MG63 (cell line): ENCODE measurements around the gene C11orf68. TPM values are rescaled to one million over a fixed set of nuclear protein-coding genes. Genes with fewer than 3 reads are reported as not detected.

Experiments used
- DNase-seq: peaks from one replicate; pipeline ENCODE4 v3.0.0-alpha.2; 2020
- H3K27me3 ChIP-seq: fragments of 250-450 bp; sonication (Bioruptor Pico); 2 replicates; pipeline ENCODE4 v1.5.1; 2020; ENCODE audit warnings: mild to moderate bottlenecking, moderate library complexity
- H3K36me3 ChIP-seq: fragments of 250-450 bp; sonication (Bioruptor Pico); 2 replicates; pipeline ENCODE4 v1.5.1; 2020; ENCODE audit warnings: mild to moderate bottlenecking, moderate library complexity
- H3K4me3 ChIP-seq: fragments of 250-450 bp; sonication (Bioruptor Pico); 2 replicates; pipeline ENCODE4 v1.5.1; 2020; ENCODE audit warnings: mild to moderate bottlenecking, moderate library complexity
- H3K9me3 ChIP-seq: fragments of 250-450 bp; sonication (Bioruptor Pico); 2 replicates; pipeline ENCODE4 v1.5.1; 2020; ENCODE audit warnings: mild to moderate bottlenecking, moderate library complexity
- total RNA-seq: library from RNA; depleted of rRNA; stranded (reverse); fragments of >200 nt; shearing (Covaris generic); gene quantifications from 2 replicates; pipeline ENCODE4 v1.2.3, GENCODE V29; 2014; ENCODE audit warnings: low replicate concordance; rRNA removed

The C11orf68 gene
- total RNA-seq, 1 experiment from 2014 or later = 46.6 TPM

DNA sequence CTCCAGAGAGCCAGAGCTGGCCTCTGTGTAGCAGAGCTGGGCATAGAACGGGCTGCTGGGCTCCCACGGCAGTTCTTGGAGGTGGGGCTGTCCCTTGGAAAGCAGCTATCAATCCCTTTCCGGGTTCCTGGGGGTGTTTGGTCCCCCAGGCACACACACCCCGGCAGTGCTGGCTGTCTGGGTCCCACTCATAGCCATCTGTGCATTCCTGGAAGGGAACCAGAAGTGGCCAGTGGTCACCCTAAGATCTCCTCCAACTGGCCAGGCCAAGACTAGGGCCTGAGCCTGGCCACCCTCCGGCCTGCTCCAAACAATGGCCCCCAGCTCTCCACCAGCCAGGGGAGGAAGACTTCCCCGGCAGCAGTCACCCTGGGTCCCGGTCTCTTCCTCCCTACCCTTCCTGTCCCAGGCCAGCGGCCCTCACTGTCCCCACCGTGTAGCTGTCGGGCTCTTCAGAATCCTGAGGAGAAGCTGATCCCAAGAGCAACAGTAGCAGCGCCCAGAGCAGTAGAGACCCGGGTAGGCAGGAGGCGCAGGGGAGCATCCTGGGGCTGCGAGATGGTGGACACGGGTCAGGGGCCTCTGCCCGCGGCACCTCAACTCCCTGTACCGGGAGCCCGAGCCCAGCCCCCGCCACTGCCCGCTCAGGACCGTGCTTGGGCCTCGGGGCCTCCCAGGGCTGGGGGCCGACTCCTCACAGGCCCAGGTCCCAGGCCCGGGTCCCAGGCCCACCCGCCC, 46.9 kb downstream of the C11orf68 start:
- H3K36me3 ChIP-seq = peaks cover 44% of the 10 kb centered on the region
- no peaks in the 10 kb centered on the region for H3K27me3 ChIP-seq
- H3K4me3 ChIP-seq = peak overlapping the region; percentile 74
- H3K9me3 ChIP-seq = no peaks in the 10 kb centered on the region
- DNase-seq = peak; percentile 45

DNA sequence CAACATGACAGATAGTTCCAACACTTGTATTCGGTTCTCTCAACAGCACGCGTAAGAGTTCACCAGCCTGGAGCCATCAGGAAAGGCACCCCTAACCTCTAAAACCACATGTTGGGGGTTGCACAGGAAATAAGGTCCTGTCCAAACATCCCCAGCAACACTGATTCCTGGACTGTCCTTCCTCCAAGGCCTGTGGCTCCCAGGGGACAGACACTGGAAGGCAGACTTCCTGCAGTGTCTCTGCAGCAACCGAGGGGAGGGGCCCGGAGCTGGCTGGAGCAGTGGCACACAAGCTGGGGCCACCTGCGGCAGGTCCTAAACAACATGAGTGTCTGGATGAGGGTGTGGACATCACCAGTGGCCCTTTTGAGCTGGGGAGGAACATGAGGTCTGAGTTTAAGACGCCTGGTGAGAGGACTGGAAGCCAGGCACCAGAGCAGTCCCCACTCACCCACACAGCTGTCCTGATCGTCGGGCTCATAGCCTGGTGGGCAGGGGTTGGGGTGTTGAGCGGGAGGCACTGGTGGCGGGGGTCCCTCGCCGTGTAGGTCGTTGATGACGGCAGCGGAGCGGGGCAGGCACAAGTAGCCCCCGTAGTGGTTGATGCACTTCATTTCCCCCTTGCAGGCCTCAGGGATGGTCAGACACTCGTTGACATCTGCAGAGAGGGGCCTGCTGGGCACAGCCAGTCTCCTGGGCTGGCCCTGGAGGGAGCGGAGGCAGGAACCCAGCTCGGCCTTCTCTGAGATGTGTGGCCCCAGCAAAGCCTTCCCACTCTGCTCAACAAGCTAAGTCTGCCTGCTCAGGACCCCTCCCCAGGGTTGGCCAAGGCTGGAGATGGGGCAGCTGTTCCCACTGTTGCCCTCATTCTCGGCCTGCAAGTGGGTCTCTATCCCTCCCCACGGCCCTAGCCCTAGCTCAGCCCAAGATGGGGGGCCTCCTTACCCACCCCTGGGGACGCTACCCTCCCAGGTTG, 47.9 kb downstream of the C11orf68 start:
- no peaks in the 10 kb centered on the region for H3K9me3 ChIP-seq
- no peaks in the 10 kb centered on the region for H3K27me3 ChIP-seq
- peak overlapping the region; percentile 74 for H3K4me3 ChIP-seq
- no peak for DNase-seq
- H3K36me3 ChIP-seq = peaks cover 54% of the 10 kb centered on the region

DNA sequence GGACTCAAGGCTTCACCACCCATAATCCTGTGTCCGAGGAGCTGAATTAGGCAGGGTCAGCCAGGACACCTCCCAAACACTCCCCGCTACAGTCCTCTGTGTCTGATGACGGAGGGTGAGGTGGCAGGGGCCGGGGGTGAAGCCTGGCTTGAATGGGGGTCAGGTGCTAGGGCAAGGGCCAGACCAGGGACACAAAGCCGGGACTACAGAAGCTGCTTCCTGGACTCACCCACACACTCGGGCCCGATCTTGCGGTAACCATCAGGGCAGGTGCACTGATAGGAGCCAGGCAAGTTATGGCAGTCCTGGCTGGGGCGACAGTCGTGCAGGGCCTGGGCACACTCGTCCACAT, 48.6 kb downstream of the C11orf68 start:
- DNase-seq = no peak
- Histone ChIP-seq H3K36me3 (peaks cover 61% of the 10 kb centered on the region), H3K4me3 (no peak overlapping the region), H3K27me3 (no peaks in the 10 kb centered on the region), H3K9me3 (no peaks in the 10 kb centered on the region)

DNA sequence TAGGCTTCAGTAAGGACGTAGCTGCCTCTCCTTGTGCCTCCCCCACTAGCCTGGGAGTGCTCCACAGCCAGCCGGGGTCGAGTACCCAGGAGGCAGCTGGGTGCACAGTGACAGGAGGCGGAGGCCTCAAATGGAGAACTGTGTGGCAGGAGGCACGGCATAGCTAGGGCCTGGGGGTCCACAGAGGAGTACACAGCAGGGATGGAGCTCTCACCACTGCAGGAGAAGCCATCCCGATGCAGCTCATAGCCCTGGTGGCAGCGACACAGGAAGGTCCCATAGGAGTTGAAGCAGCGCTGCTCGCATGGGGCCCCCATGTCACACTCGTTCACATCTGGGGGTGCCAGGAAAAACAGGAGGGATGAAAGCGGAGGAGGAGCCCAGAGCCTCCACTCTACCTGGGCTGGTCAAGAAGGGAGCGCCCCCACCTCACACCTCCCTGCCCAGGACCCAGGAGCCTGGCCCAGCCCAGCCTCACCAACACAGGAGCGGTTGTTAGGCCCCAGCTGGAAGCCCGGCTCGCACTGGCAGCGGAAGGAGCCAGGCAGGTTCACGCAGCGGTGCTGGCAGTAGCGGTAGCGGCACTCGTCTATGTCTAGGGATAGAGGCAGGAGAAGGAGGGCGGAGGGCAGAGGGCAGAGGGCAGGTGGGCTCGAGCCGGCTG, 49.1 kb downstream of the C11orf68 start:
- Histone ChIP-seq H3K27me3 (no peaks in the 10 kb centered on the region), H3K36me3 (peaks cover 66% of the 10 kb centered on the region), H3K4me3 (no peak overlapping the region), H3K9me3 (no peaks in the 10 kb centered on the region)
- no peak for DNase-seq

DNA sequence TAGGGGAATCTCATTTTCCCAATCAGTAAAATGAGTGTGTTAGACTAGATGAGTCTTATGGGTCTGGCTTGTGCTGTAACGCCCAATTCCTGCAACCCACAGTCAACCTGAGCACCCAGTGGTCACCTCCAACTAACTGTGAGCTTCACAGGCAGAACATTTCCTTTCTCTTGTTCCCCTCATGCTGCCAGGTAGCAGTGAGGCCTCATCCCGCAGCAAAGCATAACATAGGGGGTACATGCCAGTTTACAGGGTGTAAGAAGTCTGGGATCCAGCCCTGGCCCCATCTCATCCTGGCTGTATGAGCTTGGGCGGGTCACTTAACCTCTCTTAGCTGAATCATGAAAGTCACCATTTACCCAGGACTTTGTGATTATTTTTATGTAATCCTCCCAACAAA, 50.0 kb downstream of the C11orf68 start:
- H3K36me3 ChIP-seq = peaks cover 74% of the 10 kb centered on the region
- no peak for DNase-seq

DNA sequence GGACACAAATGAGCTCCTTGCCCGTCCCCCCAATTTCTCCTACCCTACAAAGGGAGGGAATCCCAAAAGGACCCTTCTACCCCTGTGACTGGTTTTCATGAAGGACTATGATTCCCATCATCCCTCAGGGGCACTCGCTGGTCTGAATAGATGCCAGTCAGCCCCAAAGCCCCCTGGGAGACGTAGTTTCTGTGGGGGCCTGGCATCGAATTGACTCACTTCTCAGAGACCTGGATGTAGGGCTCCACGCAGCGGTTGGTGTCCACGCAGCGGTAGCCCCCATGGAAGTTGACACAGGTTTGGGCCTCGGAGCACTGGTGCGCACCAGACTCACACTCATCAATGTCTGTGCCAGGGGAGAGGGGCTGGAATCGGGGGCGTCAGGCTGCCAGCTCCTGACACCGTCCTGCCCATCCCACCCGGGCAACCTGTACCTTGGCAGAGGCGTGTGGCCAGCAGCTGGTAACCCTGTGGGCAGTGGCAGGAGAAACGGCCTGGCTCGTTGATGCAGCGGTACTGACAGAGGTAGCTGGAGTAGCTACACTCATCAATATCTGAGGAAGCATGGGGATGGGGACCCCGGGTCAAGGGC, 50.7 kb downstream of the C11orf68 start:
- Histone ChIP-seq H3K9me3 (no peaks in the 10 kb centered on the region), H3K36me3 (peaks cover 82% of the 10 kb centered on the region), H3K27me3 (no peaks in the 10 kb centered on the region), H3K4me3 (no peak overlapping the region)
- DNase-seq = no peak

More for the DNA sequence above, 50.0 kb downstream of the C11orf68 start:
- Histone ChIP-seq H3K9me3 (no peaks in the 10 kb centered on the region), H3K27me3 (no peaks in the 10 kb centered on the region), H3K4me3 (no peak overlapping the region)

DNA sequence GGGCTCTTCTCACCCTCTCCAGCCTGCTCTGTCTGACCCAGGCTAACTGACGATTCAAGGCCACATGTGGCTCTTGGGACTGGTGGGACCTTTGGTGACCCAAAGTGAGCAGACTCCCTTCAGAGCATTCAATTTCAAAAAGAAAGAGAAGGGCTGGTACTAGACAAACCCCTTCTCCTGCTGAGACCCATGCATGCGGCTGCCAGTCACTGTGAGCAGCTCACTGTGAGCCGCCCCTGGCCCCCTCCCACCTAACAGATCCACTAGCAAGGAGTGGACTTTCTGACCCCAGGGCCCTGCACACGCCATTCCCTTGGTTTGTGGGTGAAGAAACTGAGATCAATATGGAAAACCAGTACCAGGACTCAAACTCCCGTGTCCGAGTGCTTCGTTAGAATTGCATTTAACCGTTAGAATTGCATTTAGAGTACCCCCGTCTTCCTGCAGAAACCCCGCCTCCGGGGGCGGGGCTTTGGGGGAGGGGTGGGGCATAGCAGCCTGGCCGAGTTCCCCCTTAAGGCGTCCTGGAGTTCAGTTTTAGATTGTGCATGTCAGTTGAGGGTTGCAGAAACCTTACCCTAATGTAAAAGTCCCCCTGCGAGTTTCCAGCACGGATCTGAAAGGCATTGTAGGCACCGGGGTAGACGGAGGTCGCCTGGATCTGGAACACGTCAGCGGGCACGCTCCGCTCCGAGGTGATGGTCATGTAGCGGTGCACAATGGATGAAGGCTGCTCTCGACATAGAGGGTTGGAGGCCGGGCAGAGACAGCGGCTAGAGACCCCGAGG, 51.4 kb downstream of the C11orf68 start:
- Histone ChIP-seq H3K36me3 (peaks cover 89% of the 10 kb centered on the region), H3K9me3 (no peaks in the 10 kb centered on the region), H3K4me3 (no peak overlapping the region), H3K27me3 (no peaks in the 10 kb centered on the region)
- no peak for DNase-seq

Other genes starting within 250 kb of the C11orf68 start
- 43.5 and 68.8 TPM in 2 replicates for gene KAT5, start 206.8 kb downstream of the C11orf68 start, total RNA-seq
- gene RNASEH2C, start 198.3 kb downstream of the C11orf68 start, total RNA-seq = 28.2 and 73.1 TPM in 2 replicates
- gene AP5B1, start 138.1 kb downstream of the C11orf68 start, total RNA-seq = 5.8 and 7.6 TPM in 2 replicates
- gene OVOL1, start 132.0 kb downstream of the C11orf68 start, total RNA-seq = not detected in 2 replicates
- gene SNX32, start 85.1 kb downstream of the C11orf68 start, total RNA-seq = 0.43 TPM in 1 of 2 replicates, not detected in the other
- gene CFL1, start 60.9 kb downstream of the C11orf68 start, total RNA-seq = 1,413 and 1,905 TPM in 2 replicates
- 25.3 and 45.3 TPM in 2 replicates for gene MUS81, start 58.6 kb downstream of the C11orf68 start, total RNA-seq
- 29.0 and 43.2 TPM in 2 replicates for gene EFEMP2, start 46.3 kb downstream of the C11orf68 start, total RNA-seq
- not detected in 2 replicates for gene CTSW, start 39.2 kb downstream of the C11orf68 start, total RNA-seq
- 105 and 106 TPM in 2 replicates for gene FIBP, start 30.6 kb downstream of the C11orf68 start, total RNA-seq
- 99.6 and 131 TPM in 2 replicates for gene CCDC85B, start 28.4 kb downstream of the C11orf68 start, total RNA-seq
- 37.3 and 54.7 TPM in 2 replicates for gene FOSL1, start 18.7 kb downstream of the C11orf68 start, total RNA-seq
- 276 and 419 TPM in 2 replicates for gene DRAP1, start 364 bp upstream of the C11orf68 start, total RNA-seq
- not detected in 2 replicates for gene TSGA10IP, start 26.4 kb upstream of the C11orf68 start, total RNA-seq
- gene SART1, start 42.7 kb upstream of the C11orf68 start, total RNA-seq = 38.2 and 45.4 TPM in 2 replicates
- 17.5 and 32.3 TPM in 2 replicates for gene EIF1AD, start 83.1 kb upstream of the C11orf68 start, total RNA-seq
- gene BANF1, start 83.4 kb upstream of the C11orf68 start, total RNA-seq = 329 and 468 TPM in 2 replicates
- not detected in 2 replicates for gene CST6, start 92.9 kb upstream of the C11orf68 start, total RNA-seq
- gene CATSPER1, start 107.4 kb upstream of the C11orf68 start, total RNA-seq = 2.4 TPM in 1 of 2 replicates, not detected in the other
- gene GAL3ST3, start 130.1 kb upstream of the C11orf68 start, total RNA-seq = not detected in 2 replicates
- gene SF3B2, start 133.3 kb upstream of the C11orf68 start, total RNA-seq = 134 and 174 TPM in 2 replicates
- 2.6 and 11.2 TPM in 2 replicates for gene PACS1, start 151.2 kb upstream of the C11orf68 start, total RNA-seq